Prostate gland (tissue), 2 donors: ENCODE results near the gene CFAP99.

ENCODE experiments used
- CTCF ChIP-seq, 4 experiments: fragments of 200-600 bp in 2 of 4; fragments of 450-650 bp in 2 of 4; sonication (generic) in 2 of 4; IDR thresholded peaks; 1 replicate in 3 of 4; 2 replicates in 1 of 4; pipeline ENCODE4 v1.5.1; 2016 to 2019; ENCODE audit warnings: antibody characterized with exemption in 4 of 4, mild to moderate bottlenecking in 2 of 4, moderate library complexity in 2 of 4
- POLR2A ChIP-seq: fragments of 450-650 bp; IDR thresholded peaks from one replicate; pipeline ENCODE4 v1.6.1; 2016; ENCODE audit warnings: antibody characterized with exemption, mild to moderate bottlenecking

GRCh38 chr4:2396781-2397368 is 21.9 kb upstream of the CFAP99 start:
- TF ChIP-seq CTCF (IDR thresholded peaks at IDR 0.05), result no peak
- TF ChIP-seq POLR2A, result no peak
